ENCODE results near the gene HK1.

Gene HK1

DNA sequence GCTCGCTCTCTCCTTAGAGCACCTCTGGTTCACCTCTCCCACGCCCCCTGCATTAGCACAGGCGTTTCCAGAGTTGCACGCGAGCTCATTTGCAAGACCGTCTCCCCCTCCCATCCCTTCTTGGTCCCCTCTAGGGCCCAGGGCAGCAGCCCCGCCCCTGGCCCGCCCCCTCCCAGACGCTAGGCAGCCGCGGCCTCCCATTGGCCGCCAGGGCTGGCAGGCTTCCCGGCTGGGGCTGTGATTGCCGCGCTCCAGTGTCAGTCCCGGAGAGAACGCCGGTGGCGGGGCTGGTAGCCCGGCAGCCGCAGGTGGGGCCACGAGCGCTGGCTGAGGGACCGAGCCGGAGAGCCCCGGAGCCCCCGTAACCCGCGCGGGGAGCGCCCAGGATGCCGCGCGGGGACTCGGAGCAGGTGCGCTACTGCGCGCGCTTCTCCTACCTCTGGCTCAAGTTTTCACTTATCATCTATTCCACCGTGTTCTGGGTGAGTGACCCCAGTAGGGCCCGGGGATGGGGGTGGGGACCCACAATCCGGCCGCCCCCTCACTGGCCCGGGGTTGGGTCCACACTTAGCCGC, 173.0 kb downstream of the HK1 start, which contains the start of gene TSPAN15:
Gene TSPAN15, plus strand, starts transcription at position 257 of the 575 bp plus-strand sequence. Its CDS starts 130 bp downstream, at position 387.
- DNase-seq (ENCODE audit: low spot score) = peak; percentile 88
- Histone ChIP-seq H3K4ac (ENCODE audit: low read length) (no peak within 1 kb of the TSS), H3K27ac (replicated peaks; ENCODE audit: low read length) (no peak within 1 kb of the TSS), H2BK12ac (ENCODE audit: low read length) (no peak within 1 kb of the TSS), H4K8ac (ENCODE audit: low read depth, low read length) (no peak within 1 kb of the TSS), H3K23ac (ENCODE audit: low read depth, low read length, poor library complexity) (peak within 1 kb of the TSS; percentile 65), H3K9me3 (replicated peaks in 1 of 2; ENCODE audit: control insufficient read depth in 2 of 2, insufficient read depth in 1 of 2, low read depth in 1 of 2, low read length in 2 of 2) (no peaks in the 10 kb centered on the region), H4K91ac (ENCODE audit: low read depth, low read length, poor library complexity) (no peak within 1 kb of the TSS), H3K14ac (ENCODE audit: low read length) (no peak within 1 kb of the TSS), H2BK5ac (ENCODE audit: low read length) (no peak within 1 kb of the TSS), H2AK5ac (ENCODE audit: low read depth, low read length) (peak within 1 kb of the TSS; percentile 11), H3K27me3 (ENCODE audit: control insufficient read depth in 3 of 3, insufficient read depth in 3 of 3, low read depth in 1 of 3, low read length in 3 of 3) (peaks cover 0 to 53% (median 15%) of the 10 kb centered on the region in 3 experiments), H2BK15ac (ENCODE audit: low read length) (peak within 1 kb of the TSS; percentile 83), H3K9ac (ENCODE audit: low read depth, low read length, poor library complexity) (peak within 1 kb of the TSS; percentile 88), H3K4me2 (ENCODE audit: insufficient read depth, low read length, poor library complexity, severe bottlenecking) (peak within 1 kb of the TSS; percentile 99), H2AFZ (ENCODE audit: low read length) (peak within 1 kb of the TSS; percentile 98), H3K36me3 (replicated peaks in 1 of 2; ENCODE audit: control insufficient read depth in 2 of 2, insufficient read depth in 2 of 2, low read length in 2 of 2) (no peaks in the 10 kb centered on the region), H3K4me3 (ENCODE audit: low read length in 2 of 2) (peak within 1 kb of the TSS; percentile 50 to 89), H3K4me1 (ENCODE audit: control insufficient read depth in 2 of 2, insufficient read depth in 1 of 2, low read depth in 1 of 2, low read length in 2 of 2) (peaks cover 3 to 9% of the 10 kb centered on the region in 2 donors), H3K79me1 (ENCODE audit: low read depth, low read length) (no peaks in the 10 kb centered on the region), H3K18ac (ENCODE audit: low read length) (peak within 1 kb of the TSS; percentile 87), H2BK120ac (ENCODE audit: low read depth, low read length) (no peak within 1 kb of the TSS)
- WGBS, 2 donors (ENCODE audit: extremely low coverage in 2 of 2, insufficient read length in 2 of 2, insufficient replicate concordance in 1 of 2) = no CpG with 5 or more reads among the region's 45 CpGs

Data from neuronal stem cell (in vitro differentiated cells).